Uterus (tissue), 2 donors: ENCODE measurements around the gene SLC28A3.

ENCODE experiments used
- CTCF ChIP-seq, 4 experiments: fragments of 200-600 bp in 2 of 4; fragments of 450-650 bp in 2 of 4; sonication (generic) in 2 of 4; IDR thresholded peaks; one replicate each; pipeline ENCODE4 v1.5.1; 2016 to 2019; ENCODE audit warnings: antibody characterized with exemption in 4 of 4, mild to moderate bottlenecking in 2 of 4, moderate library complexity in 1 of 4
- POLR2A ChIP-seq, 2 donors: fragments of 450-650 bp; IDR thresholded peaks; one replicate each; pipeline ENCODE4 v1.6.1; 2016; ENCODE audit warnings: antibody characterized with exemption in 2 of 2, mild to moderate bottlenecking in 1 of 2, moderate library complexity in 1 of 2

- TF ChIP-seq CTCF (IDR thresholded peaks at IDR 0.05) (no peak), POLR2A (IDR thresholded peaks at IDR 0.05) (no peak)
These were observed 43.3 kb downstream of the SLC28A3 start for GRCh38 chr9:84297162-84297821.
